Measurements from ENCODE around the gene APH1B. TPM values are rescaled to one million over a fixed set of nuclear protein-coding genes. Genes with fewer than 3 reads are reported as not detected.

The APH1B gene
- total and polyA plus RNA-seq, 2 experiments from 2014 or later, result 19.9 to 29.8 TPM

DNA sequence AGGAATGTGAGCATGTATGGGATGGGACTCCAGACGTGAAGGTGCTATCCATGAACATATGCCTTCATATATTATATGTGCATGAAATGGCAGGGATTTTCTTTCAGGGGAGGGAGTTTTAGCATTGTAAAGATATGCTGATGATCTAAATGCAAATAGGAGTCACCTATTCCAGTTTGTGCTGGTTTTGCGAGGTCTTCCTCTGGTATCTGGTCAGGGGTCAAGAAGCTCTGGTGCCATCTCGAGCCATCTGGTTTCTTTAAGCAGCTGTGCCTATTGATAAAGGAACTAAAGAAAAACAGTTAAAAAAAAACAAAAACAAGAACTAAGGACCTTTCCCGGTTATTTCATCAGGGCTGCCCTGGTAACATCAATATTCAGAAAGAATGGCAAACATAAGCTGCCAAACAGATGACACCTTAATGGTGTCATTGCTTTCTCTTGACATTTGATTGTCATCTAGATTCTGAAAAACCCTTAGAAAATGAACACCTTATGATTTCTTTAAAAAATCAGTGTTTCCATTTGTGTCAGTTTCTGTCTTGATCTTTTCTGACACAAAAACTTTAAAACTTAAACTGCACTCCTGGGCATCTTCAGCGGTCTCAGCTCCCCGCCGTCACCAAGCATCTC lies 22.7 kb downstream of the APH1B start:
- H3K4me1 ChIP-seq (ENCODE audit: insufficient read depth), result no peaks in the 10 kb centered on the region
- 92% methylated on average over 7 of the region's 7 CpGs for WGBS (ENCODE audit: low lambda C conversion rate, missing lambda C conversion rate)
- H2AFZ ChIP-seq, result no peak overlapping the region
- DNase-seq (ENCODE audit: low spot score), result no peak
- no peaks in the 10 kb centered on the region for H3K9me3 ChIP-seq (ENCODE audit: low read depth)
- no peaks in the 10 kb centered on the region for H4K20me1 ChIP-seq (ENCODE audit: insufficient read depth, poor library complexity, severe bottlenecking)
- H3K36me3 ChIP-seq (replicated peaks; ENCODE audit: insufficient read depth, low read depth), result no peaks in the 10 kb centered on the region
- H3K27me3 ChIP-seq, result no peaks in the 10 kb centered on the region
- no peak overlapping the region for H3K4me2 ChIP-seq
- TF ChIP-seq EZH2 (IDR thresholded peaks at IDR 0.05; ENCODE audit: borderline replicate concordance) (no peak), EZH2phosphoT487 (IDR thresholded peaks at IDR 0.05; ENCODE audit: low read depth, severe bottlenecking, unreplicated experiment) (no peak)
- TF ChIP-seq, protein P1, sequence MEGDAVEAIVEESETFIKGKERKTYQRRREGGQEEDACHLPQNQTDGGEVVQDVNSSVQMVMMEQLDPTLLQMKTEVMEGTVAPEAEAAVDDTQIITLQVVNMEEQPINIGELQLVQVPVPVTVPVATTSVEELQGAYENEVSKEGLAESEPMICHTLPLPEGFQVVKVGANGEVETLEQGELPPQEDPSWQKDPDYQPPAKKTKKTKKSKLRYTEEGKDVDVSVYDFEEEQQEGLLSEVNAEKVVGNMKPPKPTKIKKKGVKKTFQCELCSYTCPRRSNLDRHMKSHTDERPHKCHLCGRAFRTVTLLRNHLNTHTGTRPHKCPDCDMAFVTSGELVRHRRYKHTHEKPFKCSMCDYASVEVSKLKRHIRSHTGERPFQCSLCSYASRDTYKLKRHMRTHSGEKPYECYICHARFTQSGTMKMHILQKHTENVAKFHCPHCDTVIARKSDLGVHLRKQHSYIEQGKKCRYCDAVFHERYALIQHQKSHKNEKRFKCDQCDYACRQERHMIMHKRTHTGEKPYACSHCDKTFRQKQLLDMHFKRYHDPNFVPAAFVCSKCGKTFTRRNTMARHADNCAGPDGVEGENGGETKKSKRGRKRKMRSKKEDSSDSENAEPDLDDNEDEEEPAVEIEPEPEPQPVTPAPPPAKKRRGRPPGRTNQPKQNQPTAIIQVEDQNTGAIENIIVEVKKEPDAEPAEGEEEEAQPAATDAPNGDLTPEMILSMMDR (IDR thresholded peaks at IDR 0.05; ENCODE audit: poor library complexity), result no peak
- no peaks in the 10 kb centered on the region for H3K9me2 ChIP-seq (replicated peaks; ENCODE audit: insufficient read depth)
- H3K79me2 ChIP-seq, result peaks cover 3% of the 10 kb centered on the region
- H3K27ac ChIP-seq, result no peak overlapping the region
- no peak overlapping the region for H3K4me3 ChIP-seq

DNA sequence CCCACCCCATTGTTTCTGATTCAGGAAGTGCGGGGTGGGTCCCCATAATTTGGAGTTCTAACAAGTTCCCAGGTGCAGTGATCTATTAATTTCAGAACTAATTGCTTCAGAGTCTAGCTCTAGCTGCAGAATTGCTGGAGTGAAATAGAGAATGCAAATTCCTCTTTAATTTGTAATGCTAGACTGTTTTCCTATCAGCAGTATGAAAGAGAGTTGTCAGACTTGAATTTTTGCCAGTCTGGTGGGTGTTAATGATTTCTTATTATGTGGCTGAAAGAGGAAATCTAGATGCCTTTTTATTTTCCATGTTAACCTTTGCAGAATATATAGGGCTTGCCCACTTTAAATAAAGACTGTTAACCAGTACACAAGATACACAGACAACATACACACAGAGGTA lies 23.7 kb downstream of the APH1B start:
- Histone ChIP-seq H4K20me1 (ENCODE audit: insufficient read depth, poor library complexity, severe bottlenecking) (no peaks in the 10 kb centered on the region), H3K4me2 (no peak overlapping the region), H3K4me1 (ENCODE audit: insufficient read depth) (no peaks in the 10 kb centered on the region), H3K27ac (no peak overlapping the region), H3K27me3 (no peaks in the 10 kb centered on the region), H3K36me3 (replicated peaks; ENCODE audit: insufficient read depth, low read depth) (no peaks in the 10 kb centered on the region), H3K9me2 (replicated peaks; ENCODE audit: insufficient read depth) (no peaks in the 10 kb centered on the region), H3K9me3 (ENCODE audit: low read depth) (no peaks in the 10 kb centered on the region), H2AFZ (no peak overlapping the region), H3K4me3 (no peak overlapping the region), H3K79me2 (peaks cover 3% of the 10 kb centered on the region)
- 94% methylated on average over 1 of the region's 1 CpG for WGBS (ENCODE audit: low lambda C conversion rate, missing lambda C conversion rate)
- DNase-seq (ENCODE audit: low spot score), result no peak
- no peak for TF ChIP-seq EZH2phosphoT487 (IDR thresholded peaks at IDR 0.05; ENCODE audit: low read depth, severe bottlenecking, unreplicated experiment)
- no peak for TF ChIP-seq EZH2 (IDR thresholded peaks at IDR 0.05; ENCODE audit: borderline replicate concordance)
- TF ChIP-seq, protein P1 (IDR thresholded peaks at IDR 0.05; ENCODE audit: poor library complexity), result no peak

DNA sequence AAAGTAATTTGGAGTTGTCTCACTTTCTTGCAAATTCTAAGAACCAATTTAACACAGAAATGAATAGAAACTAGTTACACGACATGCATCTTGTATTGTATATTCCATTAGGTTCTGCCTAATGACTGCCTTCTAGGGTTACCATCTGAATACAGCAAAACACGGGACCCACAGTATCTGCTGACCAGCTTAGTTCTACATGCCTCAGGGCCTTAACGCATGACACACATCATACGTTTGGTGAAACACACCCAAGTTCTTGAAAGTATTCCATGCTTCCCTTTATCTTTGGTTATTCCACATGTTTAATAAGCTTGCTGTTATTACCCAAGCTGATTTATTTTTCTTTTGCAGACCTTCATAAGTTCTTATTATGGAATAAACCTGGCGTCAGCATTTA lies 27.9 kb downstream of the APH1B start:
- WGBS (ENCODE audit: low lambda C conversion rate, missing lambda C conversion rate), result 95% methylated on average over 5 of the region's 5 CpGs
- no peak overlapping the region for H2AFZ ChIP-seq

More for the DNA sequence above, 27.9 kb downstream of the APH1B start:
- H3K27me3 ChIP-seq, result no peaks in the 10 kb centered on the region
- no peaks in the 10 kb centered on the region for H3K79me2 ChIP-seq
- no peaks in the 10 kb centered on the region for H4K20me1 ChIP-seq (ENCODE audit: insufficient read depth, poor library complexity, severe bottlenecking)
- H3K4me1 ChIP-seq (ENCODE audit: insufficient read depth), result no peaks in the 10 kb centered on the region
- no peak overlapping the region for H3K4me2 ChIP-seq
- no peaks in the 10 kb centered on the region for H3K9me2 ChIP-seq (replicated peaks; ENCODE audit: insufficient read depth)
- no peak for TF ChIP-seq EZH2phosphoT487 (IDR thresholded peaks at IDR 0.05; ENCODE audit: low read depth, severe bottlenecking, unreplicated experiment)
- TF ChIP-seq, protein P1 (IDR thresholded peaks at IDR 0.05; ENCODE audit: poor library complexity), result no peak
- no peak for TF ChIP-seq EZH2 (IDR thresholded peaks at IDR 0.05; ENCODE audit: borderline replicate concordance)
- no peak for DNase-seq (ENCODE audit: low spot score)
- no peak overlapping the region for H3K27ac ChIP-seq
- H3K4me3 ChIP-seq, result no peak overlapping the region
- no peaks in the 10 kb centered on the region for H3K36me3 ChIP-seq (replicated peaks; ENCODE audit: insufficient read depth, low read depth)
- H3K9me3 ChIP-seq (ENCODE audit: low read depth), result no peaks in the 10 kb centered on the region

Measured in hepatocyte (in vitro differentiated cells).